Measurements from ENCODE around the gene EYS.

The EYS gene

GRCh38 chr6:64213697-64214096, 1493.3 kb downstream of the EYS start:
- no peak for DNase-seq

GRCh38 chr6:64197246-64197645, 1509.8 kb downstream of the EYS start:
- DNase-seq, result no peak

GRCh38 chr6:64186592-64186991, 1520.4 kb downstream of the EYS start:
- DNase-seq, result no peak

- DNase-seq, result no peak
Measured at GRCh38 chr6:64185621-64186020, 1521.4 kb downstream of the EYS start.

GRCh38 chr6:64175296-64175695, 1531.7 kb downstream of the EYS start:
- no peak for DNase-seq

GRCh38 chr6:64170316-64170715, 1536.7 kb downstream of the EYS start:
- DNase-seq, result no peak

- DNase-seq, result no peak
Measured at GRCh38 chr6:64160486-64160885, 1546.5 kb downstream of the EYS start.

GRCh38 chr6:64155063-64155462, 1552.0 kb downstream of the EYS start:
- no peak for DNase-seq

GRCh38 chr6:64146876-64147275, 1560.2 kb downstream of the EYS start:
- no peak for DNase-seq

GRCh38 chr6:64146094-64146493, 1560.9 kb downstream of the EYS start:
- DNase-seq, result no peak

GRCh38 chr6:64145658-64146057, 1561.4 kb downstream of the EYS start:
- no peak for DNase-seq

- no peak for DNase-seq
Measured at GRCh38 chr6:64143101-64143500, 1563.9 kb downstream of the EYS start.

- no peak for DNase-seq
Measured at GRCh38 chr6:64141680-64142079, 1565.3 kb downstream of the EYS start.

- DNase-seq, result no peak
Measured at GRCh38 chr6:64128301-64129024, 1578.6 kb downstream of the EYS start.

GRCh38 chr6:64123761-64124633, 1583.0 kb downstream of the EYS start:
- no peak for DNase-seq

GRCh38 chr6:64122712-64123375, 1584.2 kb downstream of the EYS start:
- DNase-seq, result no peak

- DNase-seq, result no peak
Measured at GRCh38 chr6:64121011-64121565, 1585.9 kb downstream of the EYS start.

- DNase-seq, result no peak
Measured at GRCh38 chr6:64113704-64114103, 1593.3 kb downstream of the EYS start.

- no peak for DNase-seq
Measured at GRCh38 chr6:64104051-64104450, 1603.0 kb downstream of the EYS start.

- DNase-seq, result no peak
Measured at GRCh38 chr6:64103480-64103879, 1603.5 kb downstream of the EYS start.

- no peak for DNase-seq
Measured at GRCh38 chr6:64100702-64101303, 1606.2 kb downstream of the EYS start.

GRCh38 chr6:64090352-64090751, 1616.7 kb downstream of the EYS start:
- no peak for DNase-seq

- no peak for DNase-seq
Measured at GRCh38 chr6:64085126-64085525, 1621.9 kb downstream of the EYS start.

Data from activated naive CD4-positive, alpha-beta T cell treated with anti-CD3 and anti-CD28 coated beads, Interleukin-2, amount 50 U/mL, for 16 hours (primary cell).